Glutamatergic neuron (in vitro differentiated cells): ENCODE data around the gene LIMS2. TPM values are rescaled to one million over a fixed set of nuclear protein-coding genes. Genes with fewer than 3 reads are reported as not detected.

Experiments used
- DNase-seq: peaks from one replicate; pipeline ENCODE4 v3.0.0; 2022
- H3K27ac Mint-ChIP-seq: one replicate; pipeline ENCODE4 v1.8.0; 2020; ENCODE audit warnings: mild to moderate bottlenecking, mixed read lengths, inconsistent platforms; ENCODE audit not compliant: unreplicated experiment
- H3K27me3 Mint-ChIP-seq: one replicate; pipeline ENCODE4 v1.8.0; 2020; ENCODE audit warnings: mild to moderate bottlenecking, moderate library complexity, mixed read lengths, inconsistent platforms; ENCODE audit not compliant: unreplicated experiment
- H3K36me3 Mint-ChIP-seq: one replicate; pipeline ENCODE4 v1.8.0; 2020; ENCODE audit warnings: mild to moderate bottlenecking, mixed read lengths, inconsistent platforms; ENCODE audit not compliant: unreplicated experiment
- H3K4me1 Mint-ChIP-seq: one replicate; pipeline ENCODE4 v1.8.0; 2020; ENCODE audit warnings: mild to moderate bottlenecking, low read depth, mixed read lengths, inconsistent platforms; ENCODE audit not compliant: unreplicated experiment
- H3K4me3 Mint-ChIP-seq: one replicate; pipeline ENCODE4 v1.8.0; 2020; ENCODE audit warnings: mild to moderate bottlenecking, mixed read lengths, inconsistent platforms; ENCODE audit not compliant: unreplicated experiment
- H3K9me3 Mint-ChIP-seq: one replicate; pipeline ENCODE4 v1.8.0; 2020; ENCODE audit warnings: mild to moderate bottlenecking, moderate library complexity, mixed read lengths, inconsistent platforms; ENCODE audit not compliant: unreplicated experiment
- total RNA-seq: library from RNA; stranded (reverse); fragmentation: NEBNext Ultra II Directional; extraction: Animal tissue kit (Norgen Biotek cat#: 25700); gene quantifications from one replicate; pipeline ENCODE4 v1.2.1, GENCODE V29; 2021; ENCODE audit not compliant: unreplicated experiment
- TF ChIP-seq, protein P1 (sequence below): fragments of 200-600 bp; sonication (generic); IDR thresholded peaks from one replicate; pipeline ENCODE4 v1.5.0; 2021; ENCODE audit not compliant: partially characterized antibody, unreplicated experiment

The LIMS2 gene
- total RNA-seq, 1 donor from 2014 or later: 0.29 TPM

DNA sequence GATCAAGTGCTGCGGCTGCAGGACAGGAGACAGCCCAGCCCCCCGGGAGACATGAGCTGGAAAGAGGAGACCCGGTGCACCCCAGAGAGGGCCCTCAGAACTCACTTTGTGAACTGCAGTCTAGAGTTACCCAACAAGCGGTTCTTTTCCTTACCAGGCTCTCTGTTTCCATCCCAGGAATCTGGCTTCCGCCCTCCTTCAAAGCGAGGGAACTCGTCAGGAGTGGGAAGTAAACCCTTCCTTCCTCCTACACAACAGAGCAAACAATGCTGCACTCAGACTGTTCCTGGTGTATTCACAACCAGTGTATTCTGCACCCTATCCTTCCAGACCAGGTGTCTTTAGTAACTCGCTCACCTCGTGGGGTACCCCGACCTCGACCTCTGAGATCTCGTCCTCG lies 34.0 kb upstream of the LIMS2 start:
- Mint-ChIP-seq H3K27ac (no peak overlapping the region), H3K4me1 (no peaks in the 10 kb centered on the region), H3K27me3 (no peaks in the 10 kb centered on the region), H3K4me3 (no peak overlapping the region), H3K9me3 (peaks cover 2% of the 10 kb centered on the region), H3K36me3 (no peaks in the 10 kb centered on the region)
- TF ChIP-seq, protein P1, sequence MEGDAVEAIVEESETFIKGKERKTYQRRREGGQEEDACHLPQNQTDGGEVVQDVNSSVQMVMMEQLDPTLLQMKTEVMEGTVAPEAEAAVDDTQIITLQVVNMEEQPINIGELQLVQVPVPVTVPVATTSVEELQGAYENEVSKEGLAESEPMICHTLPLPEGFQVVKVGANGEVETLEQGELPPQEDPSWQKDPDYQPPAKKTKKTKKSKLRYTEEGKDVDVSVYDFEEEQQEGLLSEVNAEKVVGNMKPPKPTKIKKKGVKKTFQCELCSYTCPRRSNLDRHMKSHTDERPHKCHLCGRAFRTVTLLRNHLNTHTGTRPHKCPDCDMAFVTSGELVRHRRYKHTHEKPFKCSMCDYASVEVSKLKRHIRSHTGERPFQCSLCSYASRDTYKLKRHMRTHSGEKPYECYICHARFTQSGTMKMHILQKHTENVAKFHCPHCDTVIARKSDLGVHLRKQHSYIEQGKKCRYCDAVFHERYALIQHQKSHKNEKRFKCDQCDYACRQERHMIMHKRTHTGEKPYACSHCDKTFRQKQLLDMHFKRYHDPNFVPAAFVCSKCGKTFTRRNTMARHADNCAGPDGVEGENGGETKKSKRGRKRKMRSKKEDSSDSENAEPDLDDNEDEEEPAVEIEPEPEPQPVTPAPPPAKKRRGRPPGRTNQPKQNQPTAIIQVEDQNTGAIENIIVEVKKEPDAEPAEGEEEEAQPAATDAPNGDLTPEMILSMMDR: no peak
- no peak for DNase-seq

DNA sequence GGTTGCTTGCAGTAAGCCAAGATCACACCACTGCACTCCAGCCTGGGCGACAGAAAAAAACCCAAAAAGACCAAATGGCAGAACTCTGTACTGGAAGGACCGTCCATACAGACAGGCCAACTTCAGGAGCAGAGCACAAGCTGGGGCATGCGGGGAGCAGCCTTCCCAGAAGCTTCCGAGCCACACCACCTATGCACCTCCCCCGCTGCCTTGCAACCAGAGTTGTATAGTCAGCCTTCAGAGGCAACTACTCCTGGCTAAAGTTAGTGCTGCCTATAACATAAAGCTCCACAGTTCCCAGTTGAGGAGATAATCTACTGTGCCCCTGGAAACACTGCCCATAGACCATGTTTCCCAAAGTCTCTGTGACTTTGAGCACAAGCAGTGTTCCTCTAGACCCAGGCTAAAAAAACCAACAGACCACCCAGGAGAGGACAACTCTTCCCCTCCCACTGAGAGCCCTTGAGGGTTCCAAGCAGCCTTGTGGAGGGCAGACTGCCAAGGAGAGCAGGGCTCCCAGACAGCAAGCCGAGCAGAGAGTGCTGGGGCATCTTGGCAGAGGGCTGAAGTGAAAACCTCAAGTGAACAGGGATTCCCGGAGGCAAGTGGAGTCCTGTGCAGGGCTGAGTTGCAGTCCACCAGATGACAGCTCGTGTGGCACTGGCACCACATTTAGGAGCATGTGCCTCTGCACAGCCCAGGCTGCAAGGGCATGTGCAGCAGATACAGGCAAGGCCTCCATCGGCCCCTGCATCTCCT lies 32.7 kb upstream of the LIMS2 start:
- H3K36me3 Mint-ChIP-seq: no peaks in the 10 kb centered on the region
- peaks cover 2% of the 10 kb centered on the region for H3K9me3 Mint-ChIP-seq
- no peaks in the 10 kb centered on the region for H3K27me3 Mint-ChIP-seq
- H3K4me1 Mint-ChIP-seq: peaks cover 3% of the 10 kb centered on the region
- TF ChIP-seq, protein P1: no peak
- no peak for DNase-seq
- no peak overlapping the region for H3K4me3 Mint-ChIP-seq
- no peak overlapping the region for H3K27ac Mint-ChIP-seq

DNA sequence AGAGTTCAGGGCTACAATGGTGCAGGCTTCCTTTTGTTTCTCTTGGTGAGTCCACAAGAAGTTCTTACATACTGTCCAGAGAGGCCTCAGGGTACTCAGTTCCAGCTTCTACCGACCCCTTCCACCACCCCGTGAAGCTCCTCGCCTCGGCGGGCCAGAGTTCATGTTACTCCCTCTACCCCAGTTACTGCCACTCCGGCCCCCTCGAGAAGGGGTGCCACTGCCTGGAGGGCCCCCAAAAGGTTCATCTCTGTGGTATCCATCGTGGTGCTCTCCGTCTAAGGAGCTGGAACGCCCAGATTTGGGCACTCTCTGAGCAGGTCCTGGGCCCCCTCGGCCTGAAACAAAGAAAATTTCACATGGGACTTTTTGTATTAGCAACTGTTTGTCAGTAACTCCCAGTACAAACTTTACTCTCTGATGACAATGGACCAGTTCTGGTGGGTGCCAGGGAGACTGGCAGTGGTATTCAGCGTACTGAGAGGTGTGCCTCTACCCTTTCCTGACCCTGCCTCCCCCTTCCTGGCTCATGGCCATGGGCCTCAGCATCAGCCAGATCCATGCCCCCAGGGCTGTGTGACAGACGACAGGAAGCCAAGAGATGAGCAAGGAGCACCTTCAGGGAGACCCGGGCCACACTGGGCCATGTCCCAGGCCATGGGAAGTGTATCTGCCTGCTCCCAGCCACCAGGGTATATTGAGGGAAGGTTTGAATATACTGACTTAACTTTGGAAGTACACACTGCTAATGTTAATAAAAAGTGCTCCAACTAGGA lies 31.1 kb upstream of the LIMS2 start:
- Mint-ChIP-seq H3K36me3 (no peaks in the 10 kb centered on the region), H3K27me3 (no peaks in the 10 kb centered on the region), H3K9me3 (peaks cover 5% of the 10 kb centered on the region), H3K27ac (no peak overlapping the region), H3K4me1 (peaks cover 12% of the 10 kb centered on the region), H3K4me3 (no peak overlapping the region)
- TF ChIP-seq, protein P1: no peak
- no peak for DNase-seq

DNA sequence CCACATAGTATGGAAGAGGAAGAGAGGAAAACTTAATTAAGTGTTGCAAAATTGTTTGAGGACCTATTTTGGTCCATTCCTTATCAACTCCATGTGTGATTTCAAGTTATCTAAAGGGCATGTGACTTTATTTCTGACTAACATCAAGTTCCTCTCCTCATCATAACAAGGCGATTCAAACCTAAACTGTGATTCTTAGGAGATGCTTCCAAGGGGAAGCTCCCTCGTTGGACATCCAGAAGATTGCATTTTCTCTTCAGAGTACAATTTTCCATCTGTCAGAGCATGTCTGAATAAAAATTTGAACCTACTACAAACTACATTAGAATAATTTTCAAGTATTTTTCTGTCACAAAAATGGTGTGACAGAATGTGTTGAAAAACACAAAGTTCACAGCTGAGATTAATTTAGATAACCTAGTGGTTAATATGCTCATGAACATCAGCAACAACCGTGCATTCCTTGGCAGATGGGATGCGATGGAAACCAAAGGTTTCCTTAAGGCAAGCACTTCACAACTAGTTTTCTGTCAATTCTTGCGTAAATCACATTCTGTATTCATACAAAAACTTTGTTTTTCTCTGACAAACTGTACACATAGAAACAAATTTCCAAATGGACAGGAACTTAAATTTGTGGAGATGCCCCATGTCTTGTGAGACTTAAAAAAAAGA lies 30.2 kb upstream of the LIMS2 start:
- H3K4me1 Mint-ChIP-seq: peaks cover 14% of the 10 kb centered on the region
- peaks cover 12% of the 10 kb centered on the region for H3K9me3 Mint-ChIP-seq
- no peak for DNase-seq
- peaks cover 1% of the 10 kb centered on the region for H3K27me3 Mint-ChIP-seq
- no peak overlapping the region for H3K4me3 Mint-ChIP-seq
- no peaks in the 10 kb centered on the region for H3K36me3 Mint-ChIP-seq
- H3K27ac Mint-ChIP-seq: no peak overlapping the region
- TF ChIP-seq, protein P1: no peak
